Ectodermal cell (in vitro differentiated cells): ENCODE measurements around the gene GIMAP6. TPM values are rescaled to one million over a fixed set of nuclear protein-coding genes. Genes with fewer than 3 reads are reported as not detected.
"Not testable (repeated sequence)": the region's sequence is repeated elsewhere in the genome, so short reads cannot be mapped to it uniquely, and the experiment has no call there.

Source experiments
- H3K27ac ChIP-seq: 2 replicates; pipeline ENCODE4 v1.7.0; 2013; ENCODE audit warnings: mild to moderate bottlenecking, low read depth, low read length; ENCODE audit not compliant: insufficient read depth, poor library complexity, severe bottlenecking
- H3K27me3 ChIP-seq: 2 replicates; pipeline ENCODE4 v1.7.0; 2013; ENCODE audit warnings: mild to moderate bottlenecking, low read length; ENCODE audit not compliant: insufficient read depth, control insufficient read depth, poor library complexity, severe bottlenecking
- H3K36me3 ChIP-seq: one replicate; pipeline ENCODE4 v1.7.0; 2013; ENCODE audit warnings: low read length; ENCODE audit not compliant: control insufficient read depth, insufficient read depth
- H3K4me1 ChIP-seq: one replicate; pipeline ENCODE4 v1.7.0; 2013; ENCODE audit warnings: low read length; ENCODE audit not compliant: control insufficient read depth, insufficient read depth
- H3K4me3 ChIP-seq: 2 replicates; pipeline ENCODE4 v1.7.0; 2013; ENCODE audit warnings: low read depth, low read length, control low read depth; ENCODE audit not compliant: insufficient read depth
- H3K9me3 ChIP-seq: 2 replicates; pipeline ENCODE4 v1.7.0; 2013; ENCODE audit warnings: mild to moderate bottlenecking, low read length, moderate library complexity; ENCODE audit not compliant: control insufficient read depth
- WGBS, 2 experiments: methylation state at CpG; one replicate each; pipeline ENCODE4 v1.1.7; 2013; ENCODE audit warnings: missing lambda C conversion rate in 2 of 2; 5-methylcytosine and 5-hydroxymethylcytosine counted together
- polyA plus RNA-seq, 4 experiments: library from polyadenylated mRNA; stranded (reverse); fragments of 50-300 nt; gene quantifications; one replicate each; pipeline ENCODE4 v1.2.3, GENCODE V29; 2013

GIMAP6 gene
- not detected for polyA plus RNA-seq (2013, experiment 1 of 4)
- polyA plus RNA-seq (2013, experiment 2 of 4) = not detected
- not detected for polyA plus RNA-seq (2013, experiment 3 of 4)
- not detected for polyA plus RNA-seq (2013, experiment 4 of 4)

DNA sequence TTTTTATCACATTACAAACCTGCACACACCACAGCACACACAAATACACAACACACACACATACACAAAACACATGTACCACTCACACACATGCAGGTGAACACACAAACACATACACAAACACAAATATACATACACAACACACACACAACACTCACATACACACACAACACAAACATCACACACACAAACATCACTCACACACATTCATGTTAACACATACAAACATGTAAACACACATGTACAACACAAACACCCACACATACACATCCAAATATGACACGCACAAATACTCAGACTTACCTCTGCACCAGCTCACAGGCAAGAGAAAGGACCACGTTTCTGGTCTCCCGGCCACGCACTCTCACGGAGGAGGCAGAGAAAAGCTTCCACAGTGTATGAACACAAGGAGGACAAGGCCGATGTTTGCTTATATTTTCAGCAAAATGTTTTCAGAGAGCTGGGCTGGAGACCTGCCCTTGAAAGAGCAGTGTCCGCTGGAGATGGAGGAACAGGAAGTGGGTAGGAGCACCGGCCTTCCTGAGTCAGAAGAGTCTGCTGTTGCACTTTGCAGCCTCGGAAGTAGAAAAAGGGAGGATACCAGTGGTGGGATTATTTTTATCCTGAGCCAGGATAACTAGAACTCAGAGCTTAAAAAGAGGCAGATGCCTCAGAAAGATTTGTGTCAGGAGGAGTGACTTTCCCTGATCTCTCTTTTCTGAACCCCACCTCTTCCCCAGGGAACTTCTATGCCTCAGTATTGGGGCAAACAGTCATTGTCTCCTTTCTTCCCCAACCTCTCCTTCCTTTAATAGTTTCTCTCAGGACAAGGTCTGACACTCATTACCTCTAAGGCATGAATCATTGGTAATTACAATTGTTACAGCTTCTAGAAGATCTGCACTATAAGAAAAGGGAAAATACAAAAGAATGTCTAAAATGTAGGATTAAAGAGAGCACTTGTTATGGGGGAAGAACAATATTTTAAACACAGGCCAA, at the start of gene GIMAP6:
Gene GIMAP6 (minus strand): TSS at position 520 of the 999 bp plus-strand sequence. CDS start 2,243 bp downstream, outside the sequence.
- WGBS, 2 experiments = 94% methylated on average over 9 of the region's 9 CpGs
- Histone ChIP-seq H3K27ac (no peak within 1 kb of the TSS), H3K36me3 (no peaks in the 10 kb centered on the region), H3K9me3 (no peaks in the 10 kb centered on the region), H3K27me3 (no peaks in the 10 kb centered on the region), H3K4me3 (no peak within 1 kb of the TSS), H3K4me1 (no peaks in the 10 kb centered on the region)

DNA sequence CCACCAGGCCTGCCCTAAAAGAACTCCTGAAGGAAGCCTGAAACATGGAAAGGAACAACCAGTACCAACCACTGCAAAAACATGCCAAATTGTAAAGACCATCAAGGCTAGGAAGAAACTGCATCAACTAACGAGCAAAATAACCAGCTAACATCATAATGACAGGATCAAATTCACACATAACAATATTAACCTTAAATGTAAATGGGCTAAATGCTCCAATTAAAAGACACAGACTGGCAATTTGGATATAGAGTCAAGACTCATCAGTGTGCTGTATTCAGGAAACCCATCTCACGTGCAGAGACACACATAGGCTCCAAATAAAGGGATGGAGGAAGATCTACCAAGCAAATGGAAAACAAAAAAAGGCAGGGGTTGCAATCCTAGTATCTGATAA, 48.2 kb upstream of the GIMAP6 start:
- 80 to 100% methylated on average over 1 of the region's 2 CpGs for WGBS, 2 experiments
- not testable (repeated sequence) for H3K9me3 ChIP-seq, H3K4me3 ChIP-seq, H3K4me1 ChIP-seq, H3K27me3 ChIP-seq, H3K36me3 ChIP-seq, H3K27ac ChIP-seq

DNA sequence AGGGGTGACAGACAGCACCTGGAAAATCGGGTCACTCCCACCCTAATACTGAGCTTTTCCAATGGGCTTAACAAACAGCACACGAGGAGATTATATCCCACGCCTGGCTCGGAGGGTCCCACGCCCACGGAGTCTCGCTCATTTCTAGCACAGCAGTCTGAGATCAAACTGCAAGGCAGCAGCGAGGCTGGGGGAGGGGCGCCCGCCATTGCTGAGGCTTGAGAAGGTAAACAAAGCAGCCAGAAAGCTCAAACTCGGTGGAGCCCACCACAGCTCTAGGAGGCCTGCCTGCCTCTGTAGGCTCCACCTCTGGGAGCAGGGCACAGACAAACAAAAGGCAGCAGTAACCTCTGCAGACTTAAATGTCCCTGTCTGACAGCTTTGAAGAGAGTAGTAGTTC, 46.4 kb upstream of the GIMAP6 start:
- H3K27ac ChIP-seq, H3K4me3 ChIP-seq, H3K27me3 ChIP-seq, H3K9me3 ChIP-seq, H3K36me3 ChIP-seq, H3K4me1 ChIP-seq: not testable (repeated sequence)
- 88 to 90% methylated on average over 11 of the region's 11 CpGs for WGBS, 2 experiments

DNA sequence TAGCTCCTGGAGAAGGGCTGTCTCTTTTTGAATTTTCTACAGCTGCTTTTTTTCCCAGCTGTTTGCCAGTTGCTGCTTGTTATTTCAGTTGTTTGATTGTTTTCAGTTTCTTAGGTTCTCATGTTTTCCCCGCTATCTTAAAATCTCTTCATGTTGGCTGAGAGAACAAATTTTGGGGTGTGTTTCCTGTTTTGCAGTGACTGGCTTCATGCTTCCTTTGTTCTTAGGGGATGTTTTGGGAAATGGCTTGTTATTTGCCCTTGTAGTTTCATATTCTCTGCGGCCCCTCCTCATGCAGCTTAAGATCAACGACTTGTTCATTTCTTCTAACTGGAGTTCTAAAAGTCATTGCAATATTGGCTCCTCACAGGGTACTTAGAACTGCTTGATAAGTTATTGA, 44.7 kb upstream of the GIMAP6 start:
- not testable (repeated sequence) for H3K27me3 ChIP-seq, H3K9me3 ChIP-seq, H3K36me3 ChIP-seq, H3K4me3 ChIP-seq, H3K27ac ChIP-seq, H3K4me1 ChIP-seq
- WGBS, 2 experiments = 93 to 96% methylated on average over 2 of the region's 3 CpGs

DNA sequence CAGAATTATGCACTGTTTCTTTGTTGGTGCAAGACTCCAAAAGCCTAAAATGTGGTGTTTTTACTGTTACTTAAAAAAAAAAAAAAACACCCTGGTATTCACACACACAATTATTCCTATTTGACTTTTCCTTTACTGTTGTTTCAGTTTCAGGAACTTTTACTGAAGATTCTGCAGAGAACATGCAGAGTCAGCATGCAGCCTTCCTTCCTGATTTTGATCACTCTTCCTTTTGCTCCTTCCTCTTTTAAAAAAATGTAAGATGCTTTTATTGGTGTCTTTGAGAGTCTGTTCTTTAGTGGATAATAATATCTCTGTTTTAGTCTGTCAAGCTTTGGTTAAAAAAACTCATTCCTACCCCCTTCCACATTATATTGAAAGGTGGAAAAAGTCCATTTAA, 44.1 kb upstream of the GIMAP6 start:
- H3K36me3 ChIP-seq, H3K4me3 ChIP-seq, H3K27ac ChIP-seq, H3K4me1 ChIP-seq, H3K9me3 ChIP-seq, H3K27me3 ChIP-seq: not testable (repeated sequence)

DNA sequence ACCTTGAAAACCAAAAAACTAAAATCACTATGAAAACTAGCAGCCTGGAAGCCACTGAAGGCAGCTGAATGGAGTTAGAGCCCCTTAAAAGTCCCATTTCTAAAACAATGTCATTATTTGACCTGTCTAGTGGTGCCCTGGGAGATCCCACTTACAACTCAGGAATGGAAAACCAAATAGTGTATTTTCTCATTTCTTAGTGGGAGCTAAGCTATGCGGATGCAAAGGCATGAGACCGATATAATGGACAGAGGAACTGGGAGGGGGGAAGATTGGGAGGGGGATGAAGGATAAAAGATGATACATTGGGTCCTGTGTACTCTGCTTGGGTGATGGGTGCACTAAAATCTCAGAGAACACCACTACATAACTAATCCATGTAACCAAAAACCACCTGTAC, 43.5 kb upstream of the GIMAP6 start:
- no peak overlapping the region for H3K27ac ChIP-seq
- no peaks in the 10 kb centered on the region for H3K27me3 ChIP-seq
- no peaks in the 10 kb centered on the region for H3K9me3 ChIP-seq
- no peaks in the 10 kb centered on the region for H3K4me1 ChIP-seq
- H3K36me3 ChIP-seq = no peaks in the 10 kb centered on the region
- 79 to 86% methylated on average over 2 of the region's 2 CpGs for WGBS, 2 experiments
- H3K4me3 ChIP-seq = no peak overlapping the region

DNA sequence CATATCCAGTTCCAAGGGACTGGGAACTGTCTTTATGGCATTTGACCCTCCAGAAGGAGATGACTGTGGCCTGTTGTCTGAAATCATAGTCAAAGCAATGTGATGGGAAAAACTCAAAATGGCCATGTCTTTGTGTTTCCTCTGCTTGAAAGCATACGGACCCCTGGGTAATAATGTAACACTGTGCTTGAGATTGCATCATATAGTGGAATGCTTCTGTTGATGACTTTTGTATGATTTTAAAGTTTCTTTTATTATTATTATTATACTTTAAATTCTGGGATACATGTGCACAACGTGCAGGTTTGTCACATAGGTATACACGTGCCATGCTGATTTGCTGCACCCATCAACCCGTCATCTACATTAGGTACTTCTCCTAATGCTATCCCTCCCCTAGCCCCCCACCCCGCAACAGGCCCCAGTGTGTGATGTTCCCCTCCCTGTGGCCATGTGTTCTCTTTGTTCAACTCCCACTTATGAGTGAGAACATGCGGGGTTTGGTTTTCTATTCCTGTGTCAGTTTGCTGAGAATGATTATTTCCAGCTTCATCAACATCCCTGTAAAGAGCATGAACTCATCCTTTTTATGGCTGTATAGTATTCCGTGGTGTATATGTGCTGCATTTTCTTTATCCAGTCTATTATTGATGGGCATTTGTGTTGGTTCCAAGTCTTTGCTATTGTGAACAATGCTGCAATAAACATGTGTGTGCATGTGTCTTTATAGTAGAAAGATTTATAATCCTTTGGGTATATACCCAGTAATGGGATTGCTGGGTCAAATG, 39.8 kb upstream of the GIMAP6 start:
- H3K27ac ChIP-seq, H3K9me3 ChIP-seq, H3K4me1 ChIP-seq, H3K27me3 ChIP-seq, H3K36me3 ChIP-seq, H3K4me3 ChIP-seq: not testable (repeated sequence)
- WGBS, 2 experiments = 90 to 91% methylated on average over 7 of the region's 7 CpGs

DNA sequence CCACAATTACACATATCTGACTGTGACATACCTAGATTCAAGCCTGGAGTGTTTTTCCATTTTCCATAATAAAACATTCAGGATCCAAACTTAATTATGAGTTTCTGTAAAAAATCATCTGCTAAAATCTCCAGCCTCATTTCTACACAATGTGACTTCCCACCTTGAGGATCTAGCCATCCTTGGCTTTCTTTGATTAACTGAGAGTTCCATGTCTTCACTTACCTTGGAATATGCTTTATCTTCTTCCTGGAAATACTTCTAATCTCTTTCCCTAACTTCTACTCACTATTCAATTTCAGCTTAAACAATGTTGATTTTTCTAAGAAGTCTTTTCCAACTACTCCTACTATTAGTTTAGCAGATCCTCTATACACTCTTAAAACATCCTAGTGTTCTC, 36.8 kb upstream of the GIMAP6 start:
- no peaks in the 10 kb centered on the region for H3K27me3 ChIP-seq

DNA sequence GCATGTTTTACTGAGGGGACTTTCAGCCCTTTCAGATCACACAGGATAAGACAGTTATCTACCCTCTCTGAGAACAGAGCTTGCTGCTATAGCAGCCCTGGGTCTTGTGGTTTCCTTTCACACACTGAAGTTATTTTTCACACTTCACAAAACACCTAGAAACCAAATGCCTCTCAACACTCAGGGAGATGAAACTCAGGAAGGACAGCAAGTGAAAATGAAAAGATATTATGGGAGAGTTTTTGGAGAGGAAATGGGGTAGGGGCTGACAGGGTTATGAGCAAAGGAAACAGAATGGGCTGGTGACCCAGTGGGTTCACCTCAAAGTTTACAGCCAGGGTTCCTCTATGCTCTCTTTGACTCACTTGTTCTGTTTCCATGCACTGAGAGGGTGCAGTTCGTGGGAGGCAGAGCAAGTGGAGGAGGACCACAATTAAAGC, 36.3 kb upstream of the GIMAP6 start:
- 83 to 92% methylated on average over 1 of the region's 1 CpG for WGBS, 2 experiments
- H3K9me3 ChIP-seq = no peaks in the 10 kb centered on the region
- no peaks in the 10 kb centered on the region for H3K36me3 ChIP-seq
- no peak overlapping the region for H3K4me3 ChIP-seq
- H3K27ac ChIP-seq = no peak overlapping the region
- no peaks in the 10 kb centered on the region for H3K4me1 ChIP-seq
- H3K27me3 ChIP-seq = no peaks in the 10 kb centered on the region

More for the DNA sequence above, 36.8 kb upstream of the GIMAP6 start:
- Histone ChIP-seq H3K4me3 (no peak overlapping the region), H3K4me1 (no peaks in the 10 kb centered on the region), H3K36me3 (no peaks in the 10 kb centered on the region), H3K9me3 (no peaks in the 10 kb centered on the region), H3K27ac (no peak overlapping the region)

DNA sequence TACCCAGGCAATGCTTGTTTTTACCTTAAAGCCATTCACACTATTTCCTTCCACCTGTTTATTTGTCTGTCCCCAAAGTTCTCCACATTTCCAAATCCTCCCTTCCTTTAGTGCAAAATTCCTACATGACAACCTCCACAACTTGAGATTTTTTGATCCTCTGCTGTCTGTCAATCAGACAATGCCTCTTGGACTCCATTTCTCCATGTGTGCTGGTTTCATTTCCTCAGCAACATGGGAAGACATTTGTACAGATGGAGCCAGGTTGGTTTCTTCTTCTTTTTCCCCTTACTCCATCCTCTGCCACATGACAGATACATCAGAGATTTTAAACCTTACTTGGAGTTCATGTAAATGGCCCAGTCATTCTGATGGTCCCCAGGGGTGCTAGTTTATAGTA, 34.2 kb upstream of the GIMAP6 start:
- Histone ChIP-seq H3K36me3 (no peaks in the 10 kb centered on the region), H3K9me3 (no peaks in the 10 kb centered on the region), H3K27ac (no peak overlapping the region), H3K4me1 (no peaks in the 10 kb centered on the region), H3K27me3 (no peaks in the 10 kb centered on the region), H3K4me3 (no peak overlapping the region)
